K562 (cell line): ENCODE measurements around the gene ENO2.

ENCODE experiments used
- BACH1 ChIP-seq: fragments of 200-800 bp; sonication (Bioruptor generic); IDR thresholded peaks from 2 replicates; pipeline ENCODE4 v1.6.1; 2016; ENCODE audit warnings: missing genetic modification characterization, missing compliant biosample characterization
- CBX2 ChIP-seq: fragments of 200-600 bp; sonication (generic); IDR thresholded peaks from one replicate; pipeline ENCODE4 v1.6.1; 2012; ENCODE audit warnings: mild to moderate bottlenecking, low read length, inconsistent platforms; ENCODE audit not compliant: insufficient read depth, poor library complexity, severe bottlenecking
- HLTF ChIP-seq: fragments of 450-650 bp; IDR thresholded peaks from 2 replicates; pipeline ENCODE4 v1.6.1; 2016
- MLLT1 ChIP-seq, 2 experiments: fragments of 450-650 bp; IDR thresholded peaks; 2 replicates each; pipeline ENCODE4 v1.6.1; 2016
- SMAD1 ChIP-seq: fragments of 150-350 bp; IDR thresholded peaks from 2 replicates; pipeline ENCODE4 v1.6.1; 2014; ENCODE audit warnings: low read length, low read depth; ENCODE audit not compliant: partially characterized antibody
- SP2 ChIP-seq: IDR thresholded peaks from 2 replicates; pipeline ENCODE4 v1.6.1; 2011; ENCODE audit warnings: mild to moderate bottlenecking, low read depth, low read length, moderate library complexity; ENCODE audit not compliant: poor library complexity, severe bottlenecking; ENCODE audit errors: extremely low read depth
- ZSCAN29 ChIP-seq: fragments of 450-650 bp; IDR thresholded peaks from 2 replicates; pipeline ENCODE4 v1.6.1; 2017

GRCh38 chr12:6903722-6904121 is 10.7 kb upstream of the ENO2 start:
- TF ChIP-seq SMAD1 (no peak), MLLT1 (IDR thresholded peaks at IDR 0.05) (no peak), BACH1 (tag) (no peak), SP2 (no peak), ZSCAN29 (no peak), HLTF (no peak), CBX2 (no peak)
